Keratinocyte (primary cell): ENCODE data around the gene BTRC. TPM values are rescaled to one million over a fixed set of nuclear protein-coding genes. Genes with fewer than 3 reads are reported as not detected.
"Not testable (repeated sequence)": the region's sequence is repeated elsewhere in the genome, so short reads cannot be mapped to it uniquely, and the experiment has no call there.

Source experiments
- DNase-seq: peaks from one replicate; pipeline ENCODE4 v3.0.0-alpha.2; 2011; ENCODE audit warnings: low read depth, missing footprints, low spot score
- FAIRE-seq: peaks from 2 replicates; lab custom pipeline; 2011; peaks lifted over from hg19 to GRCh38; lab: Jason Lieb, UNC
- H2AFZ ChIP-seq: 2 replicates; pipeline ENCODE4 v1.6.0; 2012; ENCODE audit warnings: low read length, control low read depth, inconsistent platforms; ENCODE audit not compliant: control insufficient read depth
- H3K27ac ChIP-seq: 2 replicates; pipeline ENCODE4 v1.5.1; 2011; ENCODE audit warnings: low read length; ENCODE audit not compliant: control insufficient read depth, insufficient read depth
- H3K27me3 ChIP-seq: 3 replicates; pipeline ENCODE4 v1.6.0; 2011; ENCODE audit warnings: low read length; ENCODE audit not compliant: control insufficient read depth, insufficient read depth; ENCODE audit errors: extremely low read depth
- H3K36me3 ChIP-seq, 2 experiments: 2 replicates in 1 of 2; 3 replicates in 1 of 2; pipeline ENCODE4 v1.5.1; 2011; ENCODE audit warnings: low read length in 2 of 2, mild to moderate bottlenecking in 1 of 2; ENCODE audit not compliant: control insufficient read depth in 2 of 2, insufficient read depth in 2 of 2; ENCODE audit errors: extremely low read depth in 1 of 2
- H3K4me1 ChIP-seq: 3 replicates; pipeline ENCODE4 v1.5.1; 2011; ENCODE audit warnings: low read length; ENCODE audit not compliant: control insufficient read depth, insufficient read depth; ENCODE audit errors: extremely low read depth
- H3K4me2 ChIP-seq: 3 replicates; pipeline ENCODE4 v1.6.0; 2011; ENCODE audit warnings: low read depth, low read length; ENCODE audit not compliant: control insufficient read depth, insufficient read depth; ENCODE audit errors: extremely low read depth
- H3K4me3 ChIP-seq, 3 experiments: fragments of 200-600 bp in 1 of 3; sonication (generic) in 1 of 3; 2 replicates in 2 of 3; 3 replicates in 1 of 3; pipeline ENCODE4 v1.5.1; 2011 to 2016; ENCODE audit warnings: low read length in 3 of 3, mild to moderate bottlenecking in 3 of 3, control low read depth in 2 of 3, inconsistent platforms in 1 of 3, low read depth in 1 of 3, mixed read lengths in 1 of 3, mixed run types in 1 of 3, moderate library complexity in 1 of 3; ENCODE audit not compliant: control insufficient read depth in 2 of 3, insufficient read depth in 2 of 3; ENCODE audit errors: extremely low read depth in 1 of 3
- H3K79me2 ChIP-seq: 2 replicates; pipeline ENCODE4 v1.6.0; 2012; ENCODE audit warnings: low read length; ENCODE audit not compliant: control insufficient read depth, insufficient read depth
- H3K9ac ChIP-seq: 3 replicates; pipeline ENCODE4 v1.6.0; 2011; ENCODE audit warnings: low read length; ENCODE audit not compliant: control insufficient read depth, insufficient read depth; ENCODE audit errors: extremely low read depth
- H3K9me1 ChIP-seq: 3 replicates; pipeline ENCODE4 v1.6.0; 2011; ENCODE audit warnings: low read length; ENCODE audit not compliant: control insufficient read depth, insufficient read depth; ENCODE audit errors: extremely low read depth
- H3K9me3 ChIP-seq: 2 replicates; pipeline ENCODE4 v1.5.1; 2012; ENCODE audit warnings: low read depth, low read length; ENCODE audit not compliant: control insufficient read depth
- H4K20me1 ChIP-seq: 3 replicates; pipeline ENCODE4 v1.6.0; 2011; ENCODE audit warnings: low read length; ENCODE audit not compliant: control insufficient read depth, insufficient read depth; ENCODE audit errors: extremely low read depth
- EZH2 ChIP-seq: IDR thresholded peaks from one replicate; pipeline ENCODE4 v1.6.1; 2012; ENCODE audit warnings: inconsistent platforms, mild to moderate bottlenecking, low read length, moderate library complexity
- dilution Hi-C: fragments of 300-500 bp; cut with MboI; formaldehyde crosslinking; loops from one replicate; pipeline ENCODE4 v1.7.0; 2020; ENCODE audit warnings: low sequenced_read_pairs; ENCODE audit not compliant: extremely low pct_ligation_motif_present
- polyA plus RNA-seq, 5 experiments: library from polyadenylated mRNA; depleted of rRNA in 3 of 5; stranded (reverse) in 3 of 5; stranded (forward) in 1 of 5; unstranded in 1 of 5; fragments of >200 nt; gene quantifications; 1 replicate in 1 of 5; 2 replicates in 3 of 5; 3 replicates in 1 of 5; pipeline versions ENCODE4 v1.2.1 to v1.2.3, GENCODE V29; 2011 to 2012; ENCODE audit warnings: missing spikeins in 2 of 5, low read depth in 1 of 5, low replicate concordance in 1 of 5
- TF ChIP-seq, protein P1 (sequence below), 3 experiments: IDR thresholded peaks in 1 of 3; conservative IDR thresholded peaks in 1 of 3; optimal IDR thresholded peaks in 1 of 3; 2 replicates in 2 of 3; 3 replicates in 1 of 3; pipeline versions ENCODE3 to v1.5.1; 2011; ENCODE audit warnings: low read length in 3 of 3, mild to moderate bottlenecking in 3 of 3, moderate library complexity in 2 of 3, control low read depth in 1 of 3, inconsistent platforms in 1 of 3; ENCODE audit not compliant: insufficient read depth in 2 of 3; ENCODE audit errors: extremely low read depth in 1 of 3

Gene BTRC
- polyA plus RNA-seq, 1 donor (not counting 4 experiments of a cell fraction or from before 2014, with no cell fraction given), result 21.7 TPM

DNA sequence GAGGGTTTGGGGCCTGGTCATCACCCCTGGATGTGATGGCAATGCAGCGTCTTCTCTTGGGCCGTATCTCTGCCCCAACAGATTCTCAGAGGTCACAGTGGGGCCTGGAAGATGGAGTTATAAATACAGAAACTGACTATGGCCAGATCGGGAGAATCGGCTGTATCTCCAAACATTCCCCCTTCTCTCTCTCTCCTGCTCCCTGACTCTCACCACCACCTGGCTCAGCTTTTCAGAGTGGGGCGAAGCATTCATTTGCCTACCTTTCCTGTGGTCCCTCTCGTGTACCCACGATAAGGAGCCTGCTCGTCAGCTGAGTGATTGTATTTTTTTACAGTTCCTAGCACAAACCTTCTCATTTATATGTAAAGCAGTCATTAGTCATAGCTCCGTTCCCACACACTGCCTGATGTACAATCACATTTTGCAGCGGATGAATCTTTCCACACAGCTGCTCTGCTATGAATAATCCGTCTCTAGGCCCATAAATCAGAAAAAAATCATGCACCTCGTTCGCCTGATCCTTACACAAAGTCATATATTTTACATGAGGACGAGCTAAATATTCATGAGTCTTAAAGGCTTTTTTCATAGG lies 23.2 kb upstream of the BTRC start:
- FAIRE-seq, result peak; percentile 83
- H3K9ac ChIP-seq, result no peak overlapping the region
- TF ChIP-seq, protein P1, sequence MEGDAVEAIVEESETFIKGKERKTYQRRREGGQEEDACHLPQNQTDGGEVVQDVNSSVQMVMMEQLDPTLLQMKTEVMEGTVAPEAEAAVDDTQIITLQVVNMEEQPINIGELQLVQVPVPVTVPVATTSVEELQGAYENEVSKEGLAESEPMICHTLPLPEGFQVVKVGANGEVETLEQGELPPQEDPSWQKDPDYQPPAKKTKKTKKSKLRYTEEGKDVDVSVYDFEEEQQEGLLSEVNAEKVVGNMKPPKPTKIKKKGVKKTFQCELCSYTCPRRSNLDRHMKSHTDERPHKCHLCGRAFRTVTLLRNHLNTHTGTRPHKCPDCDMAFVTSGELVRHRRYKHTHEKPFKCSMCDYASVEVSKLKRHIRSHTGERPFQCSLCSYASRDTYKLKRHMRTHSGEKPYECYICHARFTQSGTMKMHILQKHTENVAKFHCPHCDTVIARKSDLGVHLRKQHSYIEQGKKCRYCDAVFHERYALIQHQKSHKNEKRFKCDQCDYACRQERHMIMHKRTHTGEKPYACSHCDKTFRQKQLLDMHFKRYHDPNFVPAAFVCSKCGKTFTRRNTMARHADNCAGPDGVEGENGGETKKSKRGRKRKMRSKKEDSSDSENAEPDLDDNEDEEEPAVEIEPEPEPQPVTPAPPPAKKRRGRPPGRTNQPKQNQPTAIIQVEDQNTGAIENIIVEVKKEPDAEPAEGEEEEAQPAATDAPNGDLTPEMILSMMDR (optimal IDR thresholded peaks at IDR 0.05 in 1 of 3, IDR thresholded peaks at IDR 0.05 in 1 of 3, conservative IDR thresholded peaks at IDR 0.05 in 1 of 3; ENCODE audit: extremely low read depth in 1 of 3, insufficient read depth in 2 of 3, low read length in 3 of 3), result no peak
- no peak for TF ChIP-seq EZH2

DNA sequence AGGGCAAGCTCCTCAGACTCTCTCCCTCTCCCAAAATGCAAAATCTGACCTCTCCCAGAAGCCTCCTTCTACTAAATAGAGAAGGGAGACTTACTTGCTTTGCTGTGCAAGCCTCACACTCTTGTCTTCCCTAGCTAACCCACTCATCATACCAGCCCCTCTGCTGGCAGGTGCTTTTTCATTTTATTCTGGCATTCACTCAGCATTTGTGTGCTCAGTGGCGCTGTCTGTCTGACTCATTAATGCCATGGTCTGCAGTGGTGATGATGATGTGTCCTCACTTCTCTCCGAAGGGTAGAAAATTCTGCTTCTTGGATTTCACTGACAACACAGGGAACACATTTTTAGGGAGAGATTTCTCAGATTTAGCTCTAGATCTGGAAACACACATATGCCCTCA lies 22.0 kb upstream of the BTRC start:
- Histone ChIP-seq H3K27ac (no peak overlapping the region), H3K9me1 (no peaks in the 10 kb centered on the region), H3K4me3 (no peak overlapping the region), H3K4me2 (no peak overlapping the region), H3K79me2 (no peaks in the 10 kb centered on the region), H2AFZ (no peak overlapping the region), H3K4me1 (peaks cover 6% of the 10 kb centered on the region), H4K20me1 (no peaks in the 10 kb centered on the region), H3K9me3 (peaks cover 2% of the 10 kb centered on the region), H3K36me3 (no peaks in the 10 kb centered on the region), H3K27me3 (peaks cover 4% of the 10 kb centered on the region), H3K9ac (no peak overlapping the region)
- no peak for TF ChIP-seq EZH2
- TF ChIP-seq, protein P1 (optimal IDR thresholded peaks at IDR 0.05 in 1 of 3, IDR thresholded peaks at IDR 0.05 in 1 of 3, conservative IDR thresholded peaks at IDR 0.05 in 1 of 3; ENCODE audit: extremely low read depth in 1 of 3, insufficient read depth in 2 of 3, low read length in 3 of 3), result no peak
- dilution Hi-C loops, result no loop called here
- FAIRE-seq (no peak), DNase-seq (no peak)

More for the DNA sequence above, 23.2 kb upstream of the BTRC start:
- Histone ChIP-seq H3K79me2 (no peaks in the 10 kb centered on the region), H3K9me1 (no peaks in the 10 kb centered on the region), H3K36me3 (no peaks in the 10 kb centered on the region), H3K9me3 (peaks cover 2% of the 10 kb centered on the region), H3K4me1 (peaks cover 6% of the 10 kb centered on the region), H4K20me1 (no peaks in the 10 kb centered on the region), H3K27me3 (peaks cover 6% of the 10 kb centered on the region), H2AFZ (peak overlapping the region; percentile 35), H3K4me3 (no peak overlapping the region), H3K27ac (no peak overlapping the region), H3K4me2 (peak overlapping the region; percentile 63)
- dilution Hi-C loops, result no loop called here
- peak; percentile 30 for DNase-seq

DNA sequence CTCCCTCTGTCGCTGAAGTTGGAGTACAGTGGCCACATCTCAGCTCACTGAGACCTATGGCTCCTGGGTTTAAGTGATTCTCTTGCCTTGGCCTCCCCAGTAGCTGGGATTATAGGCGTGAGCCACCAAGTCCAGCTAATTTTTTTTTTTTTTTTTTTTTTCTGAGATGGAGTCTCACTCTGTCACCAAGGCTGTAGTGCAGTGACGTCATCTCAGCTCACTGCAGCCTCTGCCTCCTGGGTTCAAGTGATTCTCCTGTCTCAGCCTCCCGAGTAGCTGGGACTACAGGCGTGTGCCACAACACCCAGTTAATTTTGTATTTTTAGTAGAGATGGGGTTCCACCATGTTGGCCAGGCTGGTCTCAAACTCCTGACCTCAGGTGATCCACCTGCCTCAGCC lies 19.7 kb upstream of the BTRC start:
- DNase-seq, H3K4me2 ChIP-seq, H3K79me2 ChIP-seq, H3K4me3 ChIP-seq, H3K9ac ChIP-seq, H3K9me3 ChIP-seq, H3K4me1 ChIP-seq, dilution Hi-C loops, H3K9me1 ChIP-seq, FAIRE-seq, H2AFZ ChIP-seq, H3K36me3 ChIP-seq, H3K27me3 ChIP-seq, H4K20me1 ChIP-seq, H3K27ac ChIP-seq: not testable (repeated sequence)
